HG03342 (cell line): ENCODE data around the gene MEAK7.

Experiments
- ATAC-seq: cut with Tn5 transposase; IDR thresholded peaks from one replicate; pipeline ENCODE4 v1.9.1; 2021; ENCODE audit warnings: mild to moderate bottlenecking, moderate library complexity; ENCODE audit not compliant: unreplicated experiment

MEAK7 gene

GRCh38 chr16:84513666-84514065 lies 9.2 kb upstream of the MEAK7 start:
- ATAC-seq: no peak

GRCh38 chr16:84513123-84513522 lies 8.7 kb upstream of the MEAK7 start:
- ATAC-seq: no peak

DNA sequence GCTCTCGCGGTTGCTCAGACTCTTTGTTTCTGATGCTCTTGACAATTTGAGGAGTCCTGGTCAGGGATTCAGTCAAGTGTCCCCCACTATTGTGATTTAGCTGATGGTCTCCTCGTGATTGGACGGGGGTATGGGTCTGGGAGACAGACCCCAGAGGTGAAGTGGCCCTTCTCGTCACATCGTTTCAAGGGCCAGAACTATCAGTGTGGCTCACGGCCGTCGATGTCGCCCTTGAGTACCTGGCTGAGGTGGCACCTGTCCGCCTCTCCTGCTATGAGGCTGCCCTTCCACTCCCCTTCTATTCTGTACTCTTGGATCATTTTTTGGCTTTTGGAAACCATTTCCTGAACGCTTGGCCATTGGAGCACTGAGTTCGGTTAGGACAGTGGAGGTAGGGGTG lies 7.4 kb upstream of the MEAK7 start:
- ATAC-seq: no peak

- no peak for ATAC-seq
Observed at GRCh38 chr16:84511180-84511800, 6.8 kb upstream of the MEAK7 start.

DNA sequence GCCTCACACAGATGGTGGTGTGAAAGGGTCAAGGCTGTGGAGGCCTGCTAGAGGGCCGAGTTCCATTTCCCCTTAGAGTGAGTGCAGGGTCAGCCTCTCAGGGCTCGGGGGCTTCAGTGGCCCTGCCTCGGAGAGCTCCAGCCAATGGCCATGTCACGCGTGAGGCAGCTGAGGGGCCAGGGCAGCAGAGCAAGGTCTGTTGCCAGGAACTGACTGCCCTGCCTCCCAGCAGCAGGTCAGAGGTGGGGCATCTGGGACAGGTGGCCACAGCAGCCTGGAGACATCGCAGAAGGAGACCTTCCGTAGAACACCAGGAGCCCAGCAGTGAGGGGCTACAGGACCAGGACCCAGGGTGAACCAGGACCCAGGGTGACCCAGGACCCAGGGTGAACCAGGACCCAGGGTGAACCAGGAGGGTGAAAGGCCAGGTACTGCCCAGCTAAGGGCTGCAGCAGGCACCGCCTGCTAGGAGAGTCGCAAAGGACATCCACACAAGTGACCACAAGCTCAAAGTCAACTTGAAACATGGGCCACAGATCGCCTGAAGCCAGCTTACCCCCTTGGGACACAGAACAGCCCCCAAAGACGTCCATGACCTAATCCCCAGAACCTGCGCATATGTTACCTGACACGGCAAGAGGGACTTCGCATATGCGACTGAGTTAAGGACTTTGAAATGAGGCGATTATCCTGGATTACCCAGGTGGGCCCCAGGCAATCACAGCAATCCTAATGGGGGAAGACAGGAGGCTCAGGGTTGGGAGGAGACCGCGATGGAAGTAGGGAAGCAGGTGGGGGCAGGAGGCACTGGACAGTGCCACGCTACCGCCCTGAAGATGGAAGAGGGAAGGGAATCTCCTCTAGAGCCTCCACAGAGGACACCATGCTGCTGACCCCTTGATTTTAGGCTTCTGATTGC lies 4.8 kb upstream of the MEAK7 start:
- ATAC-seq: no peak

DNA sequence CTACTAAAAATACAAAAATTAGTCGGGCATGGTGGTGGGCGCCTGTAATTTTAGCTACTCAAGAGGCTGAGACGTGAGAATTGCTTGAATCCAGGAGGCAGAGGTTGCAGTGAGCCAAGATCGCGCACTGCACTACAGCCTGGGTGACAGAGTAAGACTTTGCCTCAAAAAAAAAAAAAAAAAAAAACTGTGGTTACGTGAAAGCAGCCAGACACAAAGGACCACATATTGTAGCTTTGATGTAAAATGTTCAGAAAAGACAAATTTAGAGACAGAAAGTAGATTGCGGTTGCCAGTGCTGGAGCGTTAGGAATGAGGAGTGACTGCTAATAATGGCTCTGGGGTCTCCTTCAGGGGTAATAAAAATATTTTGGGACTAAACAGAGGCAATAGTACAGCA lies 4.0 kb upstream of the MEAK7 start:
- no peak for ATAC-seq

GRCh38 chr16:84507011-84507982 lies 2.8 kb upstream of the MEAK7 start:
- no peak for ATAC-seq

GRCh38 chr16:84505249-84506187 lies 1.1 kb upstream of the MEAK7 start:
- no peak for ATAC-seq

DNA sequence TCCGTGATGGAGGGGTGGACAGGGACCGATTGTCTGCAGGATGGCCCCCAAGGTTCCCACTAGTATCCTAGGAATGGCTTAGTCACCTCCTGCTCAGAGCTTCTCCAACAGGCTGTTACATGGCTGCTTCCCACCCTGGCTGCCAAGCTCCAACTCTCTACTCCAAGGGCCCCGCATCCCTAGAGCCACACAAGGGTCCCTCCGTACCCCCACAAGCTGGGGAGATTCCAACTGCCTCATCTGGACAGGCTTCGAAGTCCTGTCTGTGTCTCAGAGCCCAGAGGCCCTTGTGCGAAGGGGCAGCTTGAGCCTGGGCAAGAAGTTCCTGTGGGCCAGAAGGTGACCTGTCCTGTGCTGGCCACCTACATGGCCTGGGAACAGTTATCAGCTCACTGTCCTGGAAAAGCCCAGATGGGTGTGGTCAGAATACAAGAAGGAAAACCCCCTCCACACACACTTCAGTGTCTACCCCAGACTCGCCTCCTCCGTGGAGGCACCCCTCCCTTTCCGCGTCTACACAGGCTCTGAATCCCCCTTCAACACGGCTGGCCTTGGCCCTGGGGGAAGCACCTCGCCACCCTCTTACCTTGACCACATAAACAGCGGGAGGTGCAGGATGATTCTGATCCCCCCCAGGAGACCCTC lies 586 bp downstream of the MEAK7 start:
- peak; percentile 1 for ATAC-seq

DNA sequence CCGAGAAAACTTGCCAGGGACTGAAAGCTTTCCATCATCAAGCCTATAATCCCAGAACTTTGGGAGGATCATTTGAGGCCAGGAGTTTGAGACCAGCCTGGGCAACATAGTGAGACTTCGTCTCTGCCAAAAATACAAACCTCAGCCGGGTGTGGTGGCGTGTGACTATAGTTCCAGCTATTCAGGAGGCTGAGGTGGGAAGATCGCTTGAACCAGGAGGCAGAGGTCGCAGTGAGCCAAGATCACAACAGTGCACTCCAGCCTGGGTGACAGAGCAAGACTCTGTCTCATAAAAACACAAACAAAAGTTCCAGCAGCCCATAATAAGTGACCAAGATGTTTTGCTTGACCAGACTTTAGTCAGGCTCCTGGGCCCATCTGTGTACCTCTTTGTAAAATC lies 1.9 kb downstream of the MEAK7 start:
- no peak for ATAC-seq

DNA sequence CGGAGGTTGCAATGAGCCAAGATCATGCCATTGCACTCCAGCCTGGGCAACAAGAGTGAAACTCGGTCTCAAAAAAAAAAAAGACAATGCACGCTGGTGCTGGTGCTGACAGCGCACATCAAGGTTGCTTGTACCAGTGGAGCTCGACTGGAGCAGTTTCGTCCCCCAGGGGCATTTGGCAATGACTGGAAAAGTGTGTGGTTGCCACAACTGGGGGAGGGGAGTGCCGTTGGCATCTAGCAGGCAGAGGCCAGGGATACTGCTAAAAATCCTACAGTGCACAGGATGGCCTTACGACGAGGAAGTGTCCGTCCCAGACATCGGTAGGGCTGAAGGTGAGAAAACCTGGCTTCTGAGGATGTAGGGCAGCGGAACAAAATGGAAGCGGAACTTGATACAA lies 2.4 kb downstream of the MEAK7 start:
- no peak for ATAC-seq

DNA sequence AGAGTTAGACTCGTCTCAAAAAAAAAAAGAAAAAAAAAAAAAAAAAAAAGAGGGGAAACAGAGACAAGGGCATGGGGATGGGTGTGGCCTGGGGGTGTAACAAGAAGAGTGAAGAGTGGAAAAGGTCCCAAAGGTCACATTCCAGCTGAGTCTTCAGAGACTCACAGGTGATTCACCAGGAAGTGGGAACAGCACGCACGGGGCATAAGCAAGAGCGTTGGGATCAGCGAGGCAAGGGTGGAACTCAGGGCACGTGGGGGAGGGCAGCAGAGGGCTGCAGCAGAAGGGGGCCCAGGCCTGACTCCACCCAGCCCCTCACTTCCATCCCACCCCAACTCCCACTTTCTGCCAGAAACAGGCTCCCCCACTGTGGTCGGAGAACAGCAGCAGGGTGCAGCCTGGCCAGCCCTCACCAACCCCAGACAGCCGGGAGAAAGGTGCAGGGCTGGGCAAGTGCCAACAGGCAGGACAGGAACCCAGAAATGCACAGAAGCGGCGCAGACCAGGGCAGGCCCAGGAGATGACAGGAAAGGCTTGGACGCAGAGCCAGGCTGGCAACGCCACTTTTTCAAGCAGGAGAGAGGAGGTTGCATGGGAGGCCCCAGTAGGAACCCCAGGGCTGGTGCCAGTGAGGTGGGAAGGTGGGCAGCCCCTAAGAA lies 3.3 kb downstream of the MEAK7 start:
- ATAC-seq: no peak

- no peak for ATAC-seq
Observed at GRCh38 chr16:84500531-84500930, 3.9 kb downstream of the MEAK7 start.

DNA sequence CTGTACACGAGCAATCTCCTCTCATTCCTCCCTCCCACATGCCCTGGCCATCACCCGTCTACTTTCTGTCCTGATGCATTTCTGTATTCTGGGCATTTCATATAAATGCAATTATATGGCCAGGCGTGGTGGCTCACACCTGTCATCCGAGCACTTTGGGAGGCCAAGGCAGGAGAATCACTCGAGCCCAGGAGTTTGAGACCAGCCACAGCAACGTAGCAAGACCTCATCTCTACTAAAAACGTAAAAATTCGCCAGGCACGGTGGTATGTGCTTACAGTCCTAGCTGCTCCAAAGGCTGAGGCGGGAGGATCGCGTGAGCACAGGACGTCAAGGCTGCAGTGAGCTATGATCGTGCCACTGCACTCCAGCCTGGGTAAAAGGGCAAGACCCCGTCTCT lies 4.8 kb downstream of the MEAK7 start:
- ATAC-seq: no peak

DNA sequence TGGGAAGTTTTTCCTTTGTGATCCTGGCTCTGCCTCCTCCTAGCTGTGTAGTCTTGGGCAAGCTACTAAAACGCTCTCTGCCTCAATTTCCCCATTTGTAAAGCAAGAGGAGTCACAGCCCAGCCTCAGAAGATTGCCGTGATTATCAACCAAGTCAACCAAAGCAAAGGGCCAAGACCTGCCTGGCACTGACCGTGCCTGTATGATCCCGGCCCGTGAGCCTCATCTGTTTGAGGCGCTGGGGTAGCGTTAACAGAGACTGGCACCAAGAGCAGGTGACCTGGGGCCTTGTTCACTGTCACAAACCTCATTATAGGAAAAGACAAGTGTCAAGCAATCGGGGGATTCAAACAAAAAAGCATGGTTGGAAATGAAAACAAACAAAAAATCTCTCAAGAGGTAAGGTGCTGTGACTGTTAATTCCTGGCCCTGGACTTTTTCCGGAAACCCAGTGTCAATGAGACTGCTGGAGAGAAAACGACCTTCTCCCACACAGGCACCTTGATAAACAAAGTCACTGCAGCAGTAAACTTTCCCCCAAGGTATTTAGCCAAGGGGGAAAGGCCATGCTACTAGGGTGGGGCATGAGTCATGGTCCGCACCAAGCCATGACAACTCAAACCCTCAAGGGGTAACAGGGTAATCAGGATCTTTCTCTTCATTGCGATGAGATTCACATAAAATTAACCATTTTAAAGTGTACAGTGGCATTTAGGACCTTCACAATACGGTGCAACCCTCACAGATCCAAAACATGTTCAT lies 5.4 kb downstream of the MEAK7 start:
- ATAC-seq: no peak

DNA sequence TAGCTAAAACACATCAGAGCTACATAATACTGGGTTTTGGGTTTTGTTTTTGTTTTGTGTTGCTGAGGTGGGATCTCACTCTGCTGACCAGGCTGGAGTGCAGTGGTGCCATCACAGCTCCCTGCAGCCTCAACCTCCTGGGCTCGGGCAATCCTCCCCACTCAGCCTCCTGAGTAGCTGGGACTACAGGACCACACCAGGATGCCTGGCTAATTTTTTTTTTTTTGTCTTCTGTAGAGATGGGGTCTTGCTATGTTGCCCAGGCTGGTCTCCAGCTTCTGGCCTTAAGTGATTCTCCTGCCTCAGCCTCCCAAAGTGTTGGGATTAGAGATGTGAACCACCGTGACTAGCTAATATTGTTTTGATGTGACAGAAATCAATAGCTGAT lies 6.2 kb downstream of the MEAK7 start:
- no peak for ATAC-seq

DNA sequence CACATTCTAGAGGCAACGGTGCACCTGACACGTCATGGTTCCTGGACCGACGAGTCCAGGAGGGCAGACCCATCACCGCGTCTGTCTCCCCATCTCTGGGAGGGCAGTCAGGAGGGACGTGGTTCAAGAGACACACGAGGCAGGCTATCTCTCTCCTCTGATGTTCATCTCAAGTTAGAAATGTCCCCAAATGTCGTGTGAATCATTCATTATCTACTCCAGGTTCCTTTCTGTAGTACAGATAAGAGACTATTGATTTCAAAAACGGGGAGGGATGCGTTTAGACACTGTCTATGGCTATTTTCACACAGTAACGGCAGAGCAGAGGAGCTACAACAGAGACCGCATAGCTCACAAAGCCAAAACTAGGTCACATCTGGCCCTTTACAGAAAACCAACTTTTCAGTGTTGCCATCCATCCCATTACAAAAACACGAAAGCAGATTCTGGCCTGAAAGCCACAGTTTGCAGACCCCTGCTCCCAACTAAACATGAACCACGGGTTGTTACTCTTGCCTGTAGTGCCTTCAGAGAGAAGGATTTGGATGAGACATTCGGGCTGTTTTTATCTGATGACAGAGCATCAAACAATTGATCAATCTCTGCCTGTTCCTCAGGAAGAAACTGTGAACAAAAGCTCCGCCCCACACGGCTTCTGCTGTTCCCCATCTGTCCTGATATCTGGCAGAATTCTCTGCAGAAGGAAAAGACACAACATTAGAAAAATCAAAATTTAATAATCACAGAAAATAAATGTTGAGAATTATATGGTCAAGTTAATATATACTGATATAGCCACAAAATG lies 6.8 kb downstream of the MEAK7 start:
- no peak for ATAC-seq

DNA sequence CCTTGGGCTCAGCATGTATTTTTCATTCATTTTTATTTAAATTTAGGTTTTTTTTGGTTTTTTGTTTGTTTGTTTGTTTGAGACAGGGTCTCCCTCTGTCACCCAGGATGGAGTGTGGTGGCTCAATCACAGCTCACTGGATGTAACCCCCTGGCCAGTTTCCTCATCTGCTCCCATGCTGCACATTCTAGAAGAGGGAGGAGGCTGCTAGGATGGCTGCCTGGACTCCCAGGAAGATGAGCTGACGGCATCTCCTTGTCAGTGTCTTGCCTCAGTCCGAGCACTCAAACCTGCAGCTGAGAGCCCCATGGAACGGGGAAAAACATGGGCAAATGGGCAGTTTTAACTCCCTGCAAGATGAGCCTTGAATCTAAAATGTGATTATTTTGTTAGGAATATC lies 7.5 kb downstream of the MEAK7 start:
- no peak for ATAC-seq
